Stimulated activated CD8-positive, alpha-beta memory T cell treated with anti-CD3 and anti-CD28 coated beads, Interleukin-4, amount 100 ng/mL, for 24 hours (primary cell): ENCODE results near the gene RASGEF1C.

ENCODE experiments used
- DNase-seq: peaks from one replicate; pipeline ENCODE4 v3.0.0-alpha.2; 2020; ENCODE audit warnings: low read depth

Gene RASGEF1C

GRCh38 chr5:180119031-180119902 lies 89.7 kb downstream of the RASGEF1C start:
- DNase-seq = no peak

GRCh38 chr5:180118391-180118791 lies 90.6 kb downstream of the RASGEF1C start:
- no peak for DNase-seq

GRCh38 chr5:180117000-180117725 lies 91.8 kb downstream of the RASGEF1C start:
- no peak for DNase-seq

- no peak for DNase-seq
These were observed 92.7 kb downstream of the RASGEF1C start for GRCh38 chr5:180116077-180116999.

- no peak for DNase-seq
These were observed 93.5 kb downstream of the RASGEF1C start for GRCh38 chr5:180115326-180116076.

- no peak for DNase-seq
These were observed 94.6 kb downstream of the RASGEF1C start for GRCh38 chr5:180114304-180115003.

- no peak for DNase-seq
These were observed 95.2 kb downstream of the RASGEF1C start for GRCh38 chr5:180113660-180114303.

GRCh38 chr5:180112181-180112861 lies 96.7 kb downstream of the RASGEF1C start:
- no peak for DNase-seq

- DNase-seq = no peak
These were observed 97.6 kb downstream of the RASGEF1C start for GRCh38 chr5:180111273-180112002.

- no peak for DNase-seq
These were observed 99.1 kb downstream of the RASGEF1C start for GRCh38 chr5:180109920-180110319.

GRCh38 chr5:180107005-180107404 lies 102.0 kb downstream of the RASGEF1C start:
- no peak for DNase-seq

GRCh38 chr5:180105827-180106312 lies 103.1 kb downstream of the RASGEF1C start:
- no peak for DNase-seq

- DNase-seq = no peak
These were observed 104.9 kb downstream of the RASGEF1C start for GRCh38 chr5:180104168-180104530.

GRCh38 chr5:180103487-180104167 lies 105.4 kb downstream of the RASGEF1C start:
- no peak for DNase-seq

- no peak for DNase-seq
These were observed 106.4 kb downstream of the RASGEF1C start for GRCh38 chr5:180102636-180103035.

- DNase-seq = no peak
These were observed 107.4 kb downstream of the RASGEF1C start for GRCh38 chr5:180101451-180102105.

- no peak for DNase-seq
These were observed 108.2 kb downstream of the RASGEF1C start for GRCh38 chr5:180100621-180101450.
